Erythroblast (primary cell): ENCODE measurements around the gene TTLL5.

Experiments
- DNase-seq, 2 experiments: peaks; one replicate each; lab custom pipeline; 2025; lab: John Stamatoyannopoulos, UW
- GATA1 ChIP-seq: IDR thresholded peaks from 2 replicates; pipeline ENCODE4 v1.6.1; 2011; ENCODE audit warnings: low read depth, mild to moderate bottlenecking, control low read depth, low read length, moderate library complexity
- POLR2A ChIP-seq: IDR thresholded peaks from 2 replicates; pipeline ENCODE4 v1.6.1; 2011; ENCODE audit warnings: mild to moderate bottlenecking, low read length

TTLL5 gene

DNA sequence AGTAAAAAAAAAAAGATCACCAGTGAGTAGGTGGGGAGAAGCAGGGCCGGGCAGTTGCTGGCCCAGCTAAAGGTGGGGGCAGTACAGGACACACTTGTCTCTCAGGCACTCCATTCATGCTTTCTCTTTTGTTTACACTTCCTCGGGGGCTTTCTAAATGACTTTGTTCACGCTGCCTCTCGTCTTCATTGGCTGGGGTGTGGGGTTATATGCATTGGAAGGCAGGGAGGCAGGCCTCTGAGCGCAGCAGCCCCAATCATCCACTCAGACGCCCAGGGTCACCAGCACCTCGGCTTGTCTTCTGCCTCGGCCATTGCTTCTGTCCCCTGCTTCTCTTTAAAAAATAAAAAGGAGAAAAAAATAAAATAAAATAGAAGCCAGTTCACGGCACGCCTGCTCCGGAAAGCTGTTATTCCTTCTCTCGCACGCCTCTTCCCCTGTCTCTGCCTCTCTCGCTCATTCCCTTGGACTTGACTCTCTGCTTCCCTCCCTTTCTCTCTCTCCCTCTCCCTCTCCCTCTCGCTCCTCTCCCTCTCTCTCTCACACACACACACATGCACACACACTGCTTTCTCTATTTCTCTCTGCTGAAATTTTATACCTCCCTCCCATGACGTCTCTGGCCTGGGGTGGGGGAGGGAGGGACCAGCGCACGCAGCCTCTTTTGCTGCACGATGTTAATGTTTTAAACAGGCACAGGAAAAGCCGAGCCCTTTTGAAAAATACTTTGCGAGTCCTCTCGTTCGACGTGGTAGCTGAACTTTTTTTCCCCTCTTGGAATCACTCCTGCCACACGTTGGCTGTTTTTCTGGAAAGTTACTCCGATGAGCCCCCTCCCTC lies 320.6 kb downstream of the TTLL5 start, which contains the start of gene TGFB3:
Gene TGFB3 (minus strand): TSS at position 570 of the 840 bp plus-strand sequence. CDS start 1,102 bp downstream, outside the sequence.
- peak; percentile 62 to 66 for DNase-seq
- peak; percentile 27 for TF ChIP-seq POLR2A
- no peak for TF ChIP-seq GATA1

DNA sequence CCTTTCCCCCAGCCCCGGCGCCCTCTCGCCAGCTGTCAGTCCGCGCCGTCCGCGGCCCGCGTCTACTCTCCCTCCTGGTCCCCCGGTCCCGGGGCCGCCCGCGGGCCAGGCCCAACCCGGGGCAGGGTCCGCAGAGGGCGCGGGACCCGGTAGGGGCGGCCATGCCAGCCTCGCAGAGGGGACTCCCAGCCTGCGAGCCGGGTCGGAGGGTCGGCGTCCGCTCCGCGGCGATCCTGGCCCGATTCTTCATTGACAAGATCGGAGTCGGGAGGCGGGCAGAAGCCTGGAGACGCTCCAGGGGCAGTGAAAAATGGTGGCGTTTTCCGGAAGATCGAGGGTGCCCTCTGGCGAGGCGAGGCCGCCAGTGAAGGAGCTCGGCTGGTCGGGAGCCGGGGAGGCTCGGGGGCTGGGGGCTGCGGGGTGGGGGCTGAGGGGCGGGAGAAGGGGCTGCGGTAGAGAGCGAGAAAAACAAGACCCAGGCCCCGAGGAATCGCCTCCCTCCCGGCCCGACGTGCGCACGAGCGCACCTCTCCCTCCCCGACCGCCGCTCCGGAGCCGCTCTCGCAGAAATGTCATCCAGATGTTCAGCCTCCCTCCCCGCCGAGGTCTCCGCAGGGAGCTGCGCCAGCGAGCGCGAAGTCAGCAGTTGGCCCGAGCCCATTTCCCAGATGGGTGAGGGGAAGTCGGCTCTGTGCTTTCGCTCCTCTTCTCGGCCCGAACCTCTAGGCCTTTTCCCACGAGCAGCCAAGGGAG lies 321.4 kb downstream of the TTLL5 start:
- TF ChIP-seq GATA1 (no peak), POLR2A (peak; percentile 9)
- peak; percentile 76 to 83 for DNase-seq

DNA sequence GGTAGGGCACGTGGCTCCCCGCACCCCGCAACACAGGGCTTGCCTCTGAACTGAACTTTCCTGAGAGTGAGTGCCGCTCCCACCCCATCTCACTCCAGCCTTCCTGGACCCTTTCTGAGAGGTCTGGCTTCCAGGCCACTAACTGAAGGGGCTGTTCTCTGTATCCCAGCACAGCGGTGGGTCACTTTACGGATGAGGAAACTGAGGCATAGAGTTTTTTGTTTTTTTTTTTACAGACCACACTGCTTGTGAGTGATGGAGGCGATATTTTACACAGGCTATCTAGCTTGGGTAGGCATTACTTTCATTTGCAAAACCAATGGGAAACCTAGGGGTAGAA lies 321.9 kb downstream of the TTLL5 start:
- TF ChIP-seq POLR2A (no peak), GATA1 (no peak)
- DNase-seq, result no peak

DNA sequence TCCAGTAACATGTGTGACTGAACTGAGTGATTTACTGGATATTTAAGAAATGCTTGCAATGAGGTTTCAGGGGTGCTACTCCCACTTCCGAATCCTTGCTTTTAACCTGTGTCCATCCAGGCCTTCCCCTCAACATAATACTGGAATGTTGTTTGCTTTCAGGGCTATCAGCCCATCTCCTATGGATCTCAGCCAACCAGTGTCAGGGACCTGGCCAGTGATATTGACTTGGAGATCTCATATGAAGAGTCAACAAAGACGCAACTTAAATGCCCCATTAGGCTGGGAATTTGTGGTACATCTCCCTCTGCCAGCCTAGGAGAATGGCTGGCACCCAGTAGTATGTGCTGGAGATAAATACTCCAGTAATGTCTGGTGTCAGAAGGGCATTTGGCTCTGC lies 323.6 kb downstream of the TTLL5 start:
- DNase-seq, result no peak
- TF ChIP-seq GATA1 (peak; percentile 12), POLR2A (no peak)

DNA sequence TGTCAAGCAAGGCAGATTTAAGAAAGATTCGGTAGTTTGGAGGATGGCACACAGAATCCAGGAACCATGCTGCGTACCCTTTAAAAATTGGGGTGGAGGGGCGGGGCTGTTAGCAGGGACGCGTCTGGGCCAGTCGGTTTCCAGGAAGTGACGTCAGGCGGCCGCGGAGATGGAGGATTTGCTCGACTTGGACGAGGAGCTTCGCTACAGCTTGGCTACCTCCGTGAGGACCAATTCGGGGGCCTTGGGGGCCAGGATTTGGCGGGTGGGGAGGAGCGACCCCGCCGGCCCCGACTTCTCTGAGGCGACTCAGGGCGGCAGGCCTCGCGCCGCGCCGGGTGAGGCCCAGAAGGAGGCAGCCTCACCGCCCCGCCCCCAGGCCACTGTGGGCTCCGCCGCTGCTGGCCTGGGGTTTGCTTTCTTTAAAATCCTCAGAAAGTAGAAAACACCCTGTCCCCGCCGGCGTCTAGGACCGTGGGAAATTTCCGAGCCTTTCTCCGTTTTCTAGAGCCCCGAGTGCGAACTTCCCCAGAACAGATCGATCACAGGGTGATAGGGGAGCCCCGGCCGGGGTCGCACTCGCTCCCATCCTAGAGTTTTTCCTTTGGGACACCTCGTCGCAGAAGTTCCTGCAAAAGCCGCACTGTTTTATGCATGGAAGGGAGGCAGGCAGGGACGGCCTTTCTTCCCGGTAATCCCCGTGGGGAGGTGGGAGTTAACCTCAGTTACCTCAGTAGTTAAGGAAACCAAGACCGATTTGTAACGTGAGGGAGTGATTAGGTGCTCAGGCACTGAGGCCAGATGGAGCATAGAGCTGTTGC lies 324.8 kb downstream of the TTLL5 start, which contains the start of gene IFT43:
Gene IFT43 (plus strand): TSS at position 146 of the 821 bp plus-strand sequence. CDS start 24 bp downstream, at position 170.
- DNase-seq, result peak; percentile 87 to 91
- no peak for TF ChIP-seq GATA1
- no peak for TF ChIP-seq POLR2A

DNA sequence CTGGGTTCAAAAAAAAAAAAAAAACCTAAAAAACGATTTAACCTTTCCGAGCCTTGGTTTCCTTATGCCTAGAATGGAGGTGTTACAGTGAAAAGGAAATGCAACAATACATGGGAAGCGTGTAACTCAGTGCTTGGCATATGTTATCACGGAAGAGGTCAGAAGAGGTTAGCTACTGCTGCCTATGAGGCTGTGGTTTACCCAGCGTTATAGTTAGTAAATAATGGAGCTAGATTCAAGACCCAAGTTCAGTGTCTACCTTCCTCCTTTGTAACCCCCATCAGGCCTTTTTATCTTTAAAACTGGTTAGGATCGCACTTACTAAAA lies 325.4 kb downstream of the TTLL5 start:
- no peak for TF ChIP-seq POLR2A
- no peak for TF ChIP-seq GATA1

DNA sequence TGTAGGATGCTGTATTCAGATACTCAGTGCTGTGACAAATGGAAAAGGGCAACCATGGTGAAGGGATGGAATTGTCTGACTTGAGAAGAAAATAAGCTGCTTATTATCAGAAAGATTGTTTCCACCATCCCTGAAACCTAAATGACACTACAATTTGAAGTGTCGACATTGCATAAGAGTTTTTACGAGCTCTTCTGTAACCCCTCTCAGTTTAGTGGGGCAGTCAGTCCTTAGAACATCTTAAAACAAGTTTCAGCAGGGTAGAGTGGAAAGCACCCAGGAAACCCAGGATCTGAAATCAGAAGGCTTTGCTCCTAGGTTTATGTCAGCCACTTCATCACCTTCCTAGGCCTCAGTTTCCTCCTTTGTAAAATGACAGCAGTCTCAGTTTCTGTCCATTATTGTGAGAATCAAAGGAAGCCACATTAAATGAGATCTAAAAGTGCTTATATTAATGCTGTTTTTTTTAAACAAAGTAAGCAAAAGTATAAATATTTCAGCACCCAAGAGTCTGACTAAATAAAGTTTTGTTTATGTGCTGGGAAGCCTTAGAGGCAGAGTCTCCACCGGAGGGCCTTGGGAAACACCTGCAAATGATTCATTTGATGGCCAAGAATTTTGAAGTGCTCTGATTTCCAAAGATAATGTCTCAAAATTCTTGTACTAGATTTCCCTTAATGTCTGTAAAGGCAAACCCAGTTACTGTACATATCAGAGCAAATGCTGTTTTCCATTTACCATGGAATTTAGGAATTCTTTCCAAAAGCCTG lies 326.3 kb downstream of the TTLL5 start:
- no peak for DNase-seq
- TF ChIP-seq POLR2A, result no peak
- TF ChIP-seq GATA1, result no peak

More for the DNA sequence above, 325.4 kb downstream of the TTLL5 start:
- DNase-seq, result no peak

DNA sequence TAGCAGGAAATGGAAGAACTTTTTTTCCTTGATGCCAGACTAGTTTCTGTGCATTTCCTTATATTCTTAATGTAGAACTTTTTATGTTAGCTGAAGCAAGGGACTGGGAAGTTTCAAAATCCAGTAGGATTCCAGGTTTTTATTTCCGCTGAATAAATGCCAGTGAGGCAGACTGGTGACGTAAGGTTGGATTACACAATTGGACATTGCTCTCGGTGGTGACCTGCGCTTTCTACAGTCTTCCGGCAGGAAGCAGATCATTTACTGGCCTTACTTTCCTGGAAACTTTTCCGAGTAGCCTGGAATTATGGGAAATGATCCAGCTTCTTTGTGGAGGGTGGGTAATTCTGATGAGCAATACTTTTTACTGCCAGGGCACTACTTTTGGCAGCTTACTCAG lies 328.1 kb downstream of the TTLL5 start:
- no peak for DNase-seq
- TF ChIP-seq GATA1 (no peak), POLR2A (no peak)

DNA sequence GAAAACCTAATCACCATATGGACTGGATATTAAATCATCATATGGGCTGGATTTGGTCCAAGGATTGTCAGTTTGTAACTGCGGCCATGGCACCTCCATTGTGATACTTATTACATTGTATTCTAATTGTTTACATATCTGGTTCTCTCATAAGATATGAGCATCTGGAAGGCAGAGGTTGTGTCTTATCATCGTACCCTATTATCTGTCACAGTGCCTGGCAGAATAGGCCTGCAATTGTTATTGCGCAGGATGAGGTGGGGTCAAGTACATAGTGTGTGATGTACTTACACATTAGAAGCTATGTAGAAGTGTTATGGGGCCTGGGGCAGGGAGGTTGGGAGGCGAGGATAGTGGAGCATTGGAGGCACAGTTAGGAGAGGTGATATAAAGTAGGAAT lies 329.3 kb downstream of the TTLL5 start:
- TF ChIP-seq GATA1 (no peak), POLR2A (no peak)
- peak in 1 of 2 experiments; percentile 28 for DNase-seq

DNA sequence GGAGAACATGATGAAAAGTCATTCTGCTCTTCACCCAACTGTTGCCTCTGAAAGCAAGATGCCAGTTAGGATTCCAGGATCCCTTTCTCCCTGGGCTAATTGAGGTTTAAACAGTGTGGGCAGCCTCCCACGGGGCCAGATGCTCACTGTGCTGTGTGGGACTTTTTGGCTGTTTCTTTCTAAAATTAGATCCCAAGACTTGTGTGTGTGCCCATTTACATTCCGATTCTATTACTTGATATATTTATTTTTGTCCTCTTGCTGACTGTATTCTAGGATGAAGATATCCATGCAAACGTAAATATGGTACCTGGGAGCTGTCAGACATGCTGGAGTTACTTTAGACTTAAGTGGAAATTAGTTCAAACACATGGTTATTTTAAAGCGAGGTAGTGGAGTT lies 330.7 kb downstream of the TTLL5 start:
- no peak for DNase-seq
- TF ChIP-seq POLR2A, result no peak
- no peak for TF ChIP-seq GATA1

DNA sequence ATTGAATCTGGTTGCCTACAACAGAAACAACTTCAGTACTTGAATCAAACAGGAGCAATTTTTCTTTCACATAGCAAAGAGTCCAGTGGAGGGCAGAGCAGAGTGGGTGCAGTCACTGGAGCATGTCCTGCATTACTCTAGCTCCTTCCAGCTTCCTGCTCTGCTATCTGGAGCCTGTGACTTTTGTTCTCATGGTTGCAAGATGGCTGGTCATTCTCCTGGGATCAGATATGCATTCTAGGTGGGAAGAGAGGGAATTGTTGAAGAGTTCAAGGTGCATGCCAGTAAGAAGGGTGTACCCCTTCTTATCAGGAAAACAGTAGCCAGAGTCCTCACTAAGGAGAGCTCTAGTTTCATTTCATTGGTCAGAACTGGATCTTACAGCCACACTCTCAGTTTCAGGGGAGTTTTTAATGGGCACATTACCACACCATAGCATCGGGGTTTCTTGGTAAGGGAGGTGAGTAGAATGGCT lies 332.6 kb downstream of the TTLL5 start:
- DNase-seq, result no peak
- no peak for TF ChIP-seq GATA1
- no peak for TF ChIP-seq POLR2A

DNA sequence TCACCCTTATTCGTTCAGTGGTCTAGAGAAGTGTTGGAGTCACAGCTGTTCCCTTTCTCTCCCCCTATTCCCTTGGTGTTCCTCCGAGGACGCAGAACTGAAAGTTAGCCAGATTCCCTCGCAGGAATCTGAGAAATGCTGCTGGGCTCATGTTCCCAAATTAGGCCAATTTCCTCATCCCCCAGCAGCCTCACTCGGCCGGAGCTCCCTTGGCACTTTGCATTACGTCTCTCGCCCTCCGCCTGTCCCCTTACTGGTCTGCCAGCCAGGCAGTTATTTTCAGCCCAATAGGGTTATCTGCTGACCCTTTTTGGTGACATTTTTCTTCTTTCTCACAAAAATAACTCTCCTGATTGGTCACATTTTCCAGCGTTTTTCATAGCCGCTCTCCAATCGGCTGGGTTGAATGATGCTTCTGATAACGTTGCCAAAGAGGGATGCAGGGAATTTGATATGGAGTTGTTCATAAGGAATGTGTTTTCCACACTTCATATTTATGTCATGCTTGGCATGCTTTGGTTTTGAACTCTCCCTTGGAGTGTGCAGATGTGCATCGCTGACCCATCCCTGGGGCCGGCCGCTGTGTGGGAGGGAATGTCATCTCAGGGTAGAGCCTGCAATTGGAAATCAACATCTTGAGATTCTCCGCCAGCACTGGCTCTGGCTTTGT lies 334.5 kb downstream of the TTLL5 start:
- no peak for DNase-seq
- TF ChIP-seq POLR2A (no peak), GATA1 (no peak)

DNA sequence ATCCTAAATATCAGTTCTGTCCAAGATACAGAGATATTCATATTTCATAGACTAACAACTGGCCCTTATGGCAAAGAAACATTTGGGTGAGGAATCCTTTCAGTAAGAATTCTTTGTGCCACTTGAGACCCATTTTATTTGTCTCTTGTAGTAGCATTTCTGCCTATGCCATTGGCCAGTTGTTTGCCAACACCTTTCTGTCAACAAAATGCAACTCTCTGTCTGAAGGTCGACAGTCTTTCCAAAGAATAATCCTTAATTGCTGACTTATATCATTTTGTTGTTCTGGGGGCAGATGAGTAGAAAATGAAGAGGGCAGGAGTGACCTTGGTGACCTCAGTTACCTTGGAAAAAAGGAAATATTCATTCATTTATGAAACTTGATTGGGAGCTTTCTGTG lies 335.4 kb downstream of the TTLL5 start:
- DNase-seq, result no peak
- TF ChIP-seq POLR2A (no peak), GATA1 (no peak)
